HepG2 (cell line): Measurements from ENCODE around the gene CTNNAL1. TPM values are rescaled to one million over a fixed set of nuclear protein-coding genes. Genes with fewer than 3 reads are reported as not detected.

Source experiments
- ATAC-seq: fragments of 200-7000 bp; cut with Tn5 transposase; 3 replicates; pipeline ENCODE4 v1.9.1; 2020; ENCODE audit warnings: mild to moderate bottlenecking, moderate library complexity
- BruUV-seq: library from RNA; stranded (reverse); fragments of 400-500 nt; replicated peaks from 2 replicates; lab custom pipeline; 2021; lab: Mats Ljungman, UMichigan
- CTCF ChIA-PET: fragments of 300-600 bp; formaldehyde crosslinking; extraction: SDS; loops from one replicate; lab custom pipeline; 2021; ENCODE audit warnings: low total read pairs, inconsistent platforms, low intra/inter-chr PET ratio; lab: Yijun Ruan, JAX
- POLR2A ChIA-PET: fragments of 350-600 bp; sonication (Branson Sonifier 250); formaldehyde crosslinking; loops from one replicate; lab custom pipeline; 2020; ENCODE audit warnings: antibody characterized with exemption, inconsistent platforms; lab: Yijun Ruan, JAX
- DNase-seq: peaks from one replicate; pipeline ENCODE4 v3.0.0-alpha.2; 2015; ENCODE audit warnings: low spot score
- FAIRE-seq: peaks from 3 replicates; lab custom pipeline; 2011; peaks lifted over from hg19 to GRCh38; lab: Jason Lieb, UNC
- H2AFZ ChIP-seq: one replicate; pipeline ENCODE4 v1.6.1; 2011; ENCODE audit warnings: low read length, inconsistent platforms
- H3K27ac ChIP-seq: fragments of 300-600 bp; 3 replicates; pipeline ENCODE4 v1.8.0; 2011; ENCODE audit warnings: mixed run types, mild to moderate bottlenecking, mixed read lengths, low read length, inconsistent platforms; ENCODE audit not compliant: insufficient read depth; ENCODE audit errors: extremely low read length
- H3K27me3 ChIP-seq, 2 experiments: fragments of 200-600 bp in 1 of 2; 2 replicates in 1 of 2; 3 replicates in 1 of 2; pipeline versions ENCODE4 v1.6.0 to v1.8.0; 2011; ENCODE audit warnings: low read length in 2 of 2, mild to moderate bottlenecking in 2 of 2, moderate library complexity in 2 of 2, inconsistent platforms in 1 of 2; ENCODE audit not compliant: insufficient read depth in 2 of 2, control insufficient read depth in 1 of 2
- H3K36me3 ChIP-seq, 2 experiments: fragments of 200-600 bp in 1 of 2; replicated peaks in 1 of 2; 2 replicates in 1 of 2; 3 replicates in 1 of 2; pipeline versions ENCODE4 v1.5.1 to v1.8.0; 2011; ENCODE audit warnings: low read length in 2 of 2, inconsistent platforms in 1 of 2; ENCODE audit not compliant: insufficient read depth in 2 of 2, control insufficient read depth in 1 of 2
- H3K4me1 ChIP-seq: 2 replicates; pipeline ENCODE4 v1.5.1; 2012; ENCODE audit warnings: low read length, inconsistent platforms; ENCODE audit not compliant: insufficient read depth
- H3K4me2 ChIP-seq: 2 replicates; pipeline ENCODE4 v1.6.0; 2011; ENCODE audit warnings: low read depth, low read length, inconsistent platforms
- H3K4me3 ChIP-seq, 3 experiments: fragments of 200-600 bp in 1 of 3; sonication (generic), shearing (Covaris generic) in 1 of 3; replicated peaks in 1 of 3; 2 replicates each; pipeline ENCODE4 v1.5.1; 2011 to 2016; ENCODE audit warnings: low read length in 3 of 3, inconsistent platforms in 2 of 3, low read depth in 2 of 3, mild to moderate bottlenecking in 2 of 3, control low read depth in 1 of 3, mixed read lengths in 1 of 3; ENCODE audit not compliant: insufficient read depth in 1 of 3
- H3K79me2 ChIP-seq: one replicate; pipeline ENCODE4 v1.6.1; 2011; ENCODE audit warnings: low read length, inconsistent platforms; ENCODE audit not compliant: insufficient read depth
- H3K9ac ChIP-seq: 2 replicates; pipeline ENCODE4 v1.6.0; 2011; ENCODE audit warnings: mild to moderate bottlenecking, low read depth, low read length, inconsistent platforms; ENCODE audit not compliant: insufficient read depth
- H3K9me3 ChIP-seq: 2 replicates; pipeline ENCODE4 v1.5.1; 2012; ENCODE audit warnings: mild to moderate bottlenecking, low read length
- H4K20me1 ChIP-seq: 2 replicates; pipeline ENCODE4 v1.6.0; 2011; ENCODE audit warnings: inconsistent platforms, mild to moderate bottlenecking, low read length, moderate library complexity; ENCODE audit not compliant: insufficient read depth
- ATF1 ChIP-seq: IDR thresholded peaks from 2 replicates; pipeline ENCODE4 v1.6.1; 2016; ENCODE audit warnings: mild to moderate bottlenecking, control low read depth
- E2F5 ChIP-seq: sonication (generic); formaldehyde crosslinking; conservative IDR thresholded peaks from 2 replicates; pipeline ENCODE4 v1.4.0; 2020; ENCODE audit warnings: missing genetic modification reagents
- FLYWCH1 ChIP-seq: sonication (generic); formaldehyde crosslinking; IDR thresholded peaks from 2 replicates; pipeline ENCODE4 v1.8.1; 2023; ENCODE audit warnings: mild to moderate bottlenecking, missing genetic modification reagents
- NFKB2 ChIP-seq: sonication (generic); formaldehyde crosslinking; IDR thresholded peaks from 2 replicates; pipeline ENCODE4 v1.4.0; 2020; ENCODE audit warnings: missing genetic modification reagents, borderline replicate concordance
- RAD51 ChIP-seq: fragments of 450-650 bp; IDR thresholded peaks from 2 replicates; pipeline ENCODE4 v1.6.1; 2016; ENCODE audit warnings: borderline replicate concordance
- STAT5B ChIP-seq: sonication (generic); formaldehyde crosslinking; IDR thresholded peaks from 2 replicates; pipeline ENCODE4 v1.4.0; 2020; ENCODE audit warnings: missing genetic modification reagents
- TSC22D2 ChIP-seq: sonication (generic); formaldehyde crosslinking; IDR thresholded peaks from 2 replicates; pipeline ENCODE4 v1.5.1; 2020; ENCODE audit warnings: missing genetic modification reagents, mild to moderate bottlenecking, borderline replicate concordance
- ZNF33B ChIP-seq: sonication (generic); formaldehyde crosslinking; IDR thresholded peaks from 2 replicates; pipeline ENCODE4 v1.5.1; 2020; ENCODE audit warnings: mild to moderate bottlenecking, missing genetic modification reagents
- ZNF678 ChIP-seq: sonication (generic); formaldehyde crosslinking; IDR thresholded peaks from 2 replicates; pipeline ENCODE4 v1.4.0; 2020; ENCODE audit warnings: mild to moderate bottlenecking, missing genetic modification reagents
- WGBS: methylation state at CpG from one replicate; pipeline ENCODE4 v1.1.6; 2017; ENCODE audit warnings: low lambda C conversion rate; 5-methylcytosine and 5-hydroxymethylcytosine counted together
- in situ Hi-C: cut with HindIII; loops from 2 replicates; pipeline ENCODE4 v1.10.0; 2017; ENCODE audit warnings: low pct_unique_long_range_greater_than_20kb; ENCODE audit not compliant: extremely low pct_ligation_motif_present
- intact Hi-C: fragments of 100-400 bp; cut with micrococcal nuclease; formaldehyde crosslinking; loops from one replicate; pipeline ENCODE4 v1.10.0; 2022; ENCODE audit not compliant: unreplicated experiment
- polyA plus RNA-seq, 8 experiments: library from polyadenylated mRNA; depleted of rRNA in 3 of 8; stranded (reverse) in 7 of 8; unstranded in 1 of 8; fragments of >200 nt; fragmentation: Illumina TruSeq in 4 of 8; extraction: Trizol in 4 of 8; gene quantifications; 2 replicates each; pipeline versions ENCODE4 v1.2.1 to v1.2.3, GENCODE V29; 2011 to 2016; ENCODE audit warnings: low read depth in 4 of 8, missing spikeins in 1 of 8, mixed read lengths in 1 of 8; ENCODE audit not compliant: insufficient read depth in 1 of 8
- total RNA-seq, 5 experiments: library from RNA; depleted of rRNA; stranded (reverse); fragments of >200 nt; fragmentation: Illumina TruSeq; extraction: Trizol; gene quantifications; 2 replicates each; pipeline ENCODE4 v1.2.3, GENCODE V29; 2016; ENCODE audit warnings: low read depth in 1 of 5
- TF ChIP-seq, protein P1 (sequence below): sonication (generic); formaldehyde crosslinking; IDR thresholded peaks from 2 replicates; pipeline ENCODE4 v1.4.0; 2020; ENCODE audit warnings: mild to moderate bottlenecking, missing genetic modification reagents
- TF ChIP-seq, protein P2 (sequence below): sonication (generic); formaldehyde crosslinking; IDR thresholded peaks from 2 replicates; pipeline ENCODE4 v1.5.1; 2020; ENCODE audit warnings: mild to moderate bottlenecking, missing genetic modification reagents
- TF ChIP-seq, protein P3 (sequence below): sonication (generic); formaldehyde crosslinking; IDR thresholded peaks from 2 replicates; pipeline ENCODE4 v1.4.0; 2020; ENCODE audit warnings: missing genetic modification reagents, mild to moderate bottlenecking, borderline replicate concordance

Gene CTNNAL1
- total and polyA plus RNA-seq, 2 of the 13 experiments (the other 11 are each of a cell fraction or from before 2014, with no cell fraction given), result 32.0 to 162 TPM

DNA sequence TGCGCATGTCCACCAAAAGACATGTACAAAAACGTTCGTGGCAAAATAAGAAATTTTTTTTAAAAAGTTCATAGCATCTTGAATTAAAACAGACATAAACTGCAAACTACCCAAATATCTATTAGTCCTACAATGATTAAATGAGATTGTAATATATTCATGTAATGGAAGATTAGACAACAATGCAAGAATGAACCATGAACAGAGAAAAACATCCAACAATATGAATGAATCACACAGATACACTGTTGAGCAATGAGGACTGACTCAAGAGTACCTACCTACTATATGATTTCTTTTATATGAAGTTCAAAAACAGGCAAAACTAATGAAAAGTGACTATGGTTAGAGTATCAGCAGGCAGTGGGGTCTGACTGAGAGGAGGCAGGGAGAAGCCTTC is 17.9 kb upstream of the CTNNAL1 start:
- ChIA-PET POLR2A (no interaction called here), CTCF (no interaction called here)
- Histone ChIP-seq H3K36me3 (peaks cover 5 to 30% of the 10 kb centered on the region in 2 experiments), H3K27ac (no peak overlapping the region), H2AFZ (no peak overlapping the region), H3K27me3 (no peaks in the 10 kb centered on the region), H3K79me2 (no peaks in the 10 kb centered on the region), H3K4me2 (no peak overlapping the region), H3K4me1 (peaks cover 31% of the 10 kb centered on the region), H4K20me1 (no peaks in the 10 kb centered on the region), H3K9me3 (no peaks in the 10 kb centered on the region), H3K4me3 (no peak overlapping the region), H3K9ac (no peak overlapping the region)
- FAIRE-seq (no peak), DNase-seq (no peak), ATAC-seq (no peak)
- in situ Hi-C loops (no loop called here), intact Hi-C loops (loop anchor here (10.0 kb wide), 1 partner anchor 84 kb away; the partner anchor contains the start of gene TMEM245)
- WGBS, result 98% methylated on average over 3 of the region's 3 CpGs
- no TSS peak for BruUV-seq
- TF ChIP-seq RAD51 (no peak), ZNF678 (CRISPR knock-in tag) (no peak), STAT5B (CRISPR knock-in tag) (no peak), ZNF33B (CRISPR knock-in tag) (no peak), E2F5 (CRISPR knock-in tag) (no peak), ATF1 (CRISPR knock-in tag) (no peak), FLYWCH1 (no peak), NFKB2 (CRISPR knock-in tag) (no peak), TSC22D2 (CRISPR knock-in tag) (no peak)
- TF ChIP-seq, protein P1, sequence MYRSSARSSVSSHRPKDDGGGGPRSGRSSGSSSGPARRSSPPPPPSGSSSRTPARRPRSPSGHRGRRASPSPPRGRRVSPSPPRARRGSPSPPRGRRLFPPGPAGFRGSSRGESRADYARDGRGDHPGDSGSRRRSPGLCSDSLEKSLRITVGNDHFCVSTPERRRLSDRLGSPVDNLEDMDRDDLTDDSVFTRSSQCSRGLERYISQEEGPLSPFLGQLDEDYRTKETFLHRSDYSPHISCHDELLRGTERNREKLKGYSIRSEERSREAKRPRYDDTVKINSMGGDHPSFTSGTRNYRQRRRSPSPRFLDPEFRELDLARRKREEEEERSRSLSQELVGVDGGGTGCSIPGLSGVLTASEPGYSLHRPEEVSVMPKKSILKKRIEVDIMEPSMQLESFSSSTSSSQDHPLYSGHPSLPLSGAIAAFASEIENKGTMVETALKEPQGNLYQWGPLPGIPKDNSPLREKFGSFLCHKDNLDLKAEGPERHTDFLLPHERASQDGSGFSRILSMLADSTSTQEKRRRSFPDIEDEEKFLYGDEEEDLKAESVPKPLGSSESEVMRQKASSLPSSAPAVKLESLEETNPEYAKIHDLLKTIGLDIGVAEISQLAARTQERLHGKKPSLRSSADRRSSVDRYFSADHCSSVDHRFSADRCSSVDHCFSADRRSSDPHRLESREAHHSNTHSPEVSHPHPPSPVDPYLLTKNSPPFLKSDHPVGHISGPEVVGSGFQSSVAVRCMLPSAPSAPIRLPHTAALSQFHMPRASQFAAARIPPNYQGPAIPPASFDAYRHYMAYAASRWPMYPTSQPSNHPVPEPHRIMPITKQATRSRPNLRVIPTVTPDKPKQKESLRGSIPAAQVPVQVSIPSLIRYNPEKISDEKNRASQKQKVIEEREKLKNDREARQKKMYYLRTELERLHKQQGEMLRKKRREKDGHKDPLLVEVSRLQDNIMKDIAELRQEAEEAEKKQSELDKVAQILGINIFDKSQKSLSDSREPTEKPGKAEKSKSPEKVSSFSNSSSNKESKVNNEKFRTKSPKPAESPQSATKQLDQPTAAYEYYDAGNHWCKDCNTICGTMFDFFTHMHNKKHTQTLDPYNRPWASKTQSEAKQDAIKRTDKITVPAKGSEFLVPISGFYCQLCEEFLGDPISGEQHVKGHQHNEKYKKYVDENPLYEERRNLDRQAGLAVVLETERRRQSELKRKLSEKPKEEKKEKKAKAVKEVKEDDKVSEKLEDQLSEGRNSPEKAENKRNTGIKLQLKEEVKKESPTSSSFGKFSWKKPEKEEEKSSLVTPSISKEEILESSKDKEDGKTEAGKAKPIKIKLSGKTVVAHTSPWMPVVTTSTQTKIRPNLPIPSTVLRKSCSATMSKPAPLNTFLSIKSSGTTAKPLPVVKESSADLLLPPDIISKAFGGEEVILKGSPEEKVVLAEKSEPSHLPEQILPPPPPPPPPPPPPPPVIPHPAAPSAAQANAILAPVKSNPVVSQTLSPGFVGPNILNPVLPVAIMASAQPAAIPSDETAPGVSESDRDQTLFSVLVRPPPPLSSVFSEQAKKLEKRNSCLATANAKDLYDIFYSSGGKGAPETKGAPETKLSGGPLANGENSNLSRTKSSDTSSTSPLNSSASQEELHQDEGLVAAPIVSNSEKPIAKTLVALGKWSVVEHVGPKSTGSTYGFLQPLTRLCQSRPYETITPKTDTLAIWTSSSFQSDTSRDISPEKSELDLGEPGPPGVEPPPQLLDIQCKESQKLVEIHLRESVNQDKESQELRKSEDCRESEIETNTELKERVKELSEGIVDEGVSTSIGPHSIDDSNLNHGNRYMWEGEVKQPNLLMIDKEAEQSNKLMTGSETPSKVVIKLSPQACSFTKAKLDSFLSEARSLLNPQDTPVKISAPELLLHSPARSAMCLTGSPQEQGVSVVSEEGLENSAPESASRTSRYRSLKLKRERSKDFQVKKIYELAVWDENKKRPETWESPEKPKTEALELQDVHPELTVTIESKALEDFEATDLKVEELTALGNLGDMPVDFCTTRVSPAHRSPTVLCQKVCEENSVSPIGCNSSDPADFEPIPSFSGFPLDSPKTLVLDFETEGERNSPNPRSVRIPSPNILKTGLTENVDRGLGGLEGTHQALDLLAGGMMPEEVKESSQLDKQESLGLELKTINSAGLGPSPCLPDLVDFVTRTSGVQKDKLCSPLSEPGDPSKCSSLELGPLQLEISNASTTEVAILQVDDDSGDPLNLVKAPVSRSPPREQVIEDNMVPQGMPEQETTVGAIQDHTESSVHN, result no peak
- TF ChIP-seq, protein P2, sequence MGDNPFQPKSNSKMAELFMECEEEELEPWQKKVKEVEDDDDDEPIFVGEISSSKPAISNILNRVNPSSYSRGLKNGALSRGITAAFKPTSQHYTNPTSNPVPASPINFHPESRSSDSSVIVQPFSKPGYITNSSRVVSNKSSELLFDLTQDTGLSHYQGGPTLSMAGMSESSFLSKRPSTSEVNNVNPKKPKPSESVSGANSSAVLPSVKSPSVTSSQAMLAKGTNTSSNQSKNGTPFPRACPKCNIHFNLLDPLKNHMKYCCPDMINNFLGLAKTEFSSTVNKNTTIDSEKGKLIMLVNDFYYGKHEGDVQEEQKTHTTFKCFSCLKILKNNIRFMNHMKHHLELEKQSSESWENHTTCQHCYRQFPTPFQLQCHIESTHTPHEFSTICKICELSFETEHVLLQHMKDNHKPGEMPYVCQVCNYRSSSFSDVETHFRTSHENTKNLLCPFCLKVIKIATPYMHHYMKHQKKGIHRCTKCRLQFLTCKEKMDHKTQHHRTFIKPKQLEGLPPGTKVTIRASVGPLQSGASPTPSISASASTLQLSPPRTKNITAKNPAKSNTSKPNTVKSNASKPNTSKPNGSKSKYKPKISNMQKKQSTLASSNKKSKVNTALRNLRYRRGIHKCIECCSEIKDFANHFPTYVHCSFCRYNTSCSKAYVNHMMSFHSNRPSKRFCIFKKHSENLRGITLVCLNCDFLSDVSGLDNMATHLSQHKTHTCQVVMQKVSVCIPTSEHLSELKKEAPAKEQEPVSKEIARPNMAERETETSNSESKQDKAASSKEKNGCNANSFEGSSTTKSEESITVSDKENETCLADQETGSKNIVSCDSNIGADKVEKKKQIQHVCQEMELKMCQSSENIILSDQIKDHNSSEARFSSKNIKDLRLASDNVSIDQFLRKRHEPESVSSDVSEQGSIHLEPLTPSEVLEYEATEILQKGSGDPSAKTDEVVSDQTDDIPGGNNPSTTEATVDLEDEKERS, result no peak
- TF ChIP-seq, protein P3, sequence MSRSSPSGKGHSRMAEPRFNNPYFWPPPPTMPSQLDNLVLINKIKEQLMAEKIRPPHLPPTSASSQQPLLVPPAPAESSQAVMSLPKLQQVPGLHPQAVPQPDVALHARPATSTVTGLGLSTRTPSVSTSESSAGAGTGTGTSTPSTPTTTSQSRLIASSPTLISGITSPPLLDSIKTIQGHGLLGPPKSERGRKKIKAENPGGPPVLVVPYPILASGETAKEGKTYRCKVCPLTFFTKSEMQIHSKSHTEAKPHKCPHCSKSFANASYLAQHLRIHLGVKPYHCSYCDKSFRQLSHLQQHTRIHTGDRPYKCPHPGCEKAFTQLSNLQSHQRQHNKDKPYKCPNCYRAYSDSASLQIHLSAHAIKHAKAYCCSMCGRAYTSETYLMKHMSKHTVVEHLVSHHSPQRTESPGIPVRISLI, result no peak
